NCI-H2196 (cell line): ENCODE measurements around the gene BTG2.
"Not testable (repeated sequence)": the region's sequence is repeated elsewhere in the genome, so short reads cannot be mapped to it uniquely, and the experiment has no call there.

Source experiments
- DNase-seq: peaks from one replicate; lab custom pipeline; 2025; ENCODE audit not compliant: unreplicated experiment; lab: John Stamatoyannopoulos, UW

Gene BTG2

GRCh38 chr1:203291201-203292096 lies 13.9 kb upstream of the BTG2 start:
- peak; percentile 76 for DNase-seq

- DNase-seq, result no peak
Measured at GRCh38 chr1:203295796-203296195, 9.5 kb upstream of the BTG2 start.

- no peak for DNase-seq
Measured at GRCh38 chr1:203296460-203297073, 8.8 kb upstream of the BTG2 start.

GRCh38 chr1:203299169-203299568 lies 6.2 kb upstream of the BTG2 start:
- DNase-seq, result no peak

GRCh38 chr1:203299719-203300429 lies 5.4 kb upstream of the BTG2 start:
- not testable (repeated sequence) for DNase-seq

- no peak for DNase-seq
Measured at GRCh38 chr1:203300441-203301330, 4.6 kb upstream of the BTG2 start.

- DNase-seq, result no peak
Measured at GRCh38 chr1:203301331-203301668, 4.0 kb upstream of the BTG2 start.

GRCh38 chr1:203302456-203302855 lies 2.9 kb upstream of the BTG2 start:
- DNase-seq, result no peak

GRCh38 chr1:203302894-203303293 lies 2.4 kb upstream of the BTG2 start:
- DNase-seq, result no peak

GRCh38 chr1:203304391-203304918 lies 864 bp upstream of the BTG2 start:
- no peak for DNase-seq

GRCh38 chr1:203305809-203306088 lies 430 bp downstream of the BTG2 start:
- DNase-seq, result no peak

- peak; percentile 81 for DNase-seq
Measured at GRCh38 chr1:203306089-203306964, 1.0 kb downstream of the BTG2 start.

- no peak for DNase-seq
Measured at GRCh38 chr1:203306965-203307541, 1.7 kb downstream of the BTG2 start.

- no peak for DNase-seq
Measured at GRCh38 chr1:203307641-203308126, 2.4 kb downstream of the BTG2 start.

GRCh38 chr1:203308328-203308922 lies 3.1 kb downstream of the BTG2 start:
- no peak for DNase-seq

GRCh38 chr1:203308923-203309331 lies 3.6 kb downstream of the BTG2 start:
- DNase-seq, result no peak

- no peak for DNase-seq
Measured at GRCh38 chr1:203311368-203312301, 6.3 kb downstream of the BTG2 start.
